Ammon's horn (tissue), 1 donor: ENCODE data around the gene HOXA13.

Experiments
- DNase-seq: peaks from one replicate; pipeline ENCODE4 v3.0.0-alpha.2; 2016; ENCODE audit warnings: low spot score

Gene HOXA13

DNA sequence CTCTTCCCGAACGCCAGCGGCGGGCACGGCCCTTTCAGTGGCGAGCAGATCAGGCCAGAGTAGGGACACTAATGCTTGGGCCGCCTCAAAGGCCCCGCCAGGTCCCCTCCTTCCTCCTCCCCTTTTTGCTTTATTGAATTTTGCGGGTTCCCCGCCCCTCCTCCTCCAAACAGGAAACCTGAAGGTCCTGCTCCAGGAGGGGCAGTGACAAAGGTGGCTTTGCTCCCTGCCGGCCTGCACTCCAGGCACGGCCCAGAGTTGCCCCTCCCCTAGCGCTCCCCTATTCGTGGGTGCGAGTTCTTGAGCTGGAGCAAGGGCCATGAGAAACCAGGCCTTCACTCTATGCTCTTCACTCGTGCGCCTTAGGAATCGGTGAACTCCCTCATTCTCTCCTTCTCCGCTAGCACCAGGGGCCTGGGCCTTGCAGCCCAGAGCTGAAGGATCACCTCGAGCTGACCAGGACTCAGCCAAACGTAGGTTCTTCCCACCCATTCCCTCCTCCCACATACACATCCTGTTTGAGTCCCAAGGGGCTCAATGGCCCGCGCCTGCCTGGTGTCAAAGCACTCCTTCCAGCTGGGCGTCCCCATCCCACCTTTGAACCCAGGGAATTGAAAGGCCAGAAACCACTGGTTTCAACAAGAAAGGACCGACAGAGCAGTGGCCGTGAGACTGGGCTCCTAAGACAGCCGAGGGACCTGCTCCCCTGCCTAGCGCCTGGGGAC is 51.7 kb downstream of the HOXA13 start:
- DNase-seq = no peak

DNA sequence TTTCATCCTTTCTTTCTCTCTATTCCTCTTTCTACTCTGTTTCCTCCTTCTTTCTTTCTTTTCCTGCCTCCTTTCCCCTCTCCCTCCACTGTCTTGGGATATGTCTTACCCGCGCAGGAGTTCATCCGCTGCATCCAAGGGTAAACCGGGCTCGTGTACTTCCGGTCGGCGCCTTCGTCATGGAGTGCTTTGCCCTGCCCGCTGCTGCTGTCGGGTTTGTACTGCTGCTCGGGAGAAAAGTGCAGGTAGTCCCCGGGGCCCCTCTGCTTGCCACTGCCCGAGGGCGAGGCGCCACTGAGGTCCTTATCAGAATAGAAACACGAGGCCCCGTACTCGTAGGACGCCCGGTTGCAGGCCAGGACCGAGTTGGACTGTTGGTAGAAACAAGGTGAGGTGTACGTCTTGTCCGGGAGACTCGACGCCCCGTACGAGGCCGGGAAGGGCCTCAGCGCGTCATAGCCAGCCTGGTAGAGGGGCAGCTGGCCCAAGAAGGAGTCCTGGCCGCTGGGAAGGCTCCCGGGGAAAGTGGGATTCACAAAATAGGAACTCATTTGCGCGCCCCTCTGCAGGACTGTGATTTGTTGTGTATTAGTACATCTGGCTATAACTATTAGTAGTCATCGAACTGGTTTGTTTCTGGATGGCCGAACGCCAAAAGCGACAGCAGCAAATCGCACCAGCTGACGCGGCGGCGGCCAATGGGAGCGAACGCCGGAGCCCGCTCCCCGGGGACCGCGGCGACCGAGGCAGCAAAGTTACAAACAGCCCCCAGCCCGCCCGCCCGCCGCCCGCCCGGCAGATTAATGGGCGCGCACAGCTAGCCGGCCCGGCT is 52.5 kb downstream of the HOXA13 start, which contains the start of gene HOXA6:
Gene HOXA6, minus strand, starts transcription at position 576 of the 832 bp plus-strand sequence. Its CDS starts 25 bp downstream, at position 551.
- no peak for DNase-seq

DNA sequence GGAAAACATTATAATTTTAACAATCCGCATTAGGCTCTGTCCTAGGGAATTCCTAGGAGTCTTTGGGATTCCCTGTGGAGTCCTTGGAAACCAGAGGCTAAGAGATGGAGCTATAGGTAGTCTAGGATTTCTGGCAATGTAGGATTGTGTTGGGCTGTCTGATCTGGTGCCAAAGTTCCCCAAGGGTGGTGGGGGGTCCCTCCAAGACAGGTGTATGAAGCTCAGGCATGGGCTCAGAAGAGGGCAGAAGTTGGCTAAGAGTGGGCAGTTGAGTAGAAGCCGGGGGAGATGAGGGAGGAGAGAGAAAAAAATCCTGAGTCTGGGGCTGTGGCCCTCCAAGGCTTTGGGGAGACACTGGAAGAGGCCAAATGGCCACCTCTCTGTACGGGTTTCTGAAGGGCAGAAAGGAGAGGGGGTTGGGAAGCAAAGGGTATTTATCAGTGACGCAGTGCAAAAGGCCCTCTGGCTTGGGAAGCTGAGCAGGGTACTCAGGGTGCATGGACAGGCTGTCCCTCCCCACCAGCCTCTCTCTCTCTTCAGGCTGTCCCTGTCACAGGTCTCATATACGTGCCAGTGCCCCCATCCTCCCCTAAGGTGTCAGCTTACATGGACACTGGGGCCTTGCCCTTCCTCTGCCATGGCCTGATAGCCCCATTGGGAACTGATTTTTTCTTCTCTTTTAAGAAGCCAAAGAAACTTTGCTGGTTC is 53.2 kb downstream of the HOXA13 start:
- DNase-seq = no peak

DNA sequence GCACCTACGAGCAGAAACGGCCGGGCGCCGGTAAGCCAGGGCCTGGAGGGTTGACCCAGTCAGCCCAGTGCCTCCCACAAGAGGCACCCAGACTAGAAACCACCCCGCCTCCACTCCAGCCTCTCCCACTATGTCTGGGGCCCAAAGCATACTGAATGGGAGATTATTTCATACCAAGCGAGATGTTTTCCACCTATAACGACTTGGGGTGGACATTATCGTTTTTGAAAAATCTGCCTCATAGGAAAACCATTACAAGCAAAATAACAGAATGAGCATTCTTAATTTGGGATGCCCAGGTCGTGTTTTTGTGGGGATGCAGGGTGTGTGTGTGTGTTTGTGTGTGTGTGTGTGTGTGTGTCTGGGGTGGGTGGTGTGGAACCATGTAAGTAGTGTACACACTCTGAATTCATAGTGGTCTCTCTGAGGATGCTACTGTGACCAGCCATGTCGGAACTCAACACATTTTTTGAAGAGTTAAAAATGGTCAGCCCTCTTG is 53.9 kb downstream of the HOXA13 start:
- DNase-seq = no peak

DNA sequence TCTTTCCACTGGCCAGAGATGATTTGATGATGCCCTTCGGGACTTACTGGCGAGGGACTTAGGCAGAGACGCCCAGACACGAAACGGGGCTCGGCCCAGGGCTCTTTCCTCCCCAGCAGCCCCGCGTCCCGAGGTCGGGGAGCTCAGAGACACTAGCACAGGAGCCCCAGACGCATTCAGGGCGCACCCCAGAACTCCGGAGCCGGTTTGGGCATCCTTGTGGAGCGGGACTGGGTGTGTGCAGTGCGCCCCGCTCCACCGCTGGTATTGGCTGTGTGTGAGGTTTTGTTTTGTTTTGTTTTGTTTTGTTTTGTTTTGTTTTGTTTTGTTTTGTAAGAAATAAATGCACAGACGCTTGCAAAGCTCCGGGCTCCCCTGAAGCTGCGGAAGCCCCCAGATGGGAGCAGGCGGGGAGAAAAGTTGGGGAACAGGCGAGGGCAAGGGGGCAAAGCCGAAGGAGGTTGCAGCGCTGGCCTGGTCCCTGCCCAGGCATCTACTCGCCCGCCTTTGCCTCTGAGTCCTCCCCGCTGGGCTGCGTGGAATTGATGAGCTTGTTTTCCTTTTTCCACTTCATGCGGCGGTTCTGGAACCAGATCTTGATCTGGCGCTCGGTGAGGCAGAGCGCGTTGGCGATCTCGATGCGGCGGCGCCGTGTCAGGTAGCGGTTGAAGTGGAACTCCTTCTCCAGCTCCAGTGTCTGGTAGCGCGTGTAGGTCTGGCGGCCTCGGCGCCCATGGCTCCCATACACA is 54.6 kb downstream of the HOXA13 start:
- DNase-seq = no peak

DNA sequence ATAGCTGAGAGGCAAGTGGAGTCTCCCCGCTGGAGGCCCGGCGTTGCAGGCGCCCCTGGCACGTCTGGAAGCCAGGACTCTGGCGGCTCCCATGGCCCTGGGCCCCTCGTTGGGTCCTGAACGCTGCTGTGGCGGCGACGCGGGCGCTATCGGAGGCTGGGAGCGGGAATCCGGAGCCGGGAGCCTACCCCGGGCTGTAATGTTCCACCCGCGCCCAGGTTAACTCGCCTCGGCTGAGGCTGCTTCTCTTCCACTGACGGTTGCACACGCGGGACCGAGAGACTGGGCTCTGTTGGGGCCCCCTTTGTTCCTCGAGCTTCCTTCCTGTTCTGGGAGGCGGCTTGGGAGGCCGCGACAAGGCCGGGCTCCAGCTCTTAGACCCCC is 55.1 kb downstream of the HOXA13 start:
- DNase-seq = no peak
